ENCODE measurements around the gene AK5. TPM values are rescaled to one million over a fixed set of nuclear protein-coding genes. Genes with fewer than 3 reads are reported as not detected.
A peak's percentile ranks its signal among the peaks of the same experiment; 100 is the strongest.

Gene AK5
- total RNA-seq, 1 experiment from 2014 or later, result 3.0 TPM

DNA sequence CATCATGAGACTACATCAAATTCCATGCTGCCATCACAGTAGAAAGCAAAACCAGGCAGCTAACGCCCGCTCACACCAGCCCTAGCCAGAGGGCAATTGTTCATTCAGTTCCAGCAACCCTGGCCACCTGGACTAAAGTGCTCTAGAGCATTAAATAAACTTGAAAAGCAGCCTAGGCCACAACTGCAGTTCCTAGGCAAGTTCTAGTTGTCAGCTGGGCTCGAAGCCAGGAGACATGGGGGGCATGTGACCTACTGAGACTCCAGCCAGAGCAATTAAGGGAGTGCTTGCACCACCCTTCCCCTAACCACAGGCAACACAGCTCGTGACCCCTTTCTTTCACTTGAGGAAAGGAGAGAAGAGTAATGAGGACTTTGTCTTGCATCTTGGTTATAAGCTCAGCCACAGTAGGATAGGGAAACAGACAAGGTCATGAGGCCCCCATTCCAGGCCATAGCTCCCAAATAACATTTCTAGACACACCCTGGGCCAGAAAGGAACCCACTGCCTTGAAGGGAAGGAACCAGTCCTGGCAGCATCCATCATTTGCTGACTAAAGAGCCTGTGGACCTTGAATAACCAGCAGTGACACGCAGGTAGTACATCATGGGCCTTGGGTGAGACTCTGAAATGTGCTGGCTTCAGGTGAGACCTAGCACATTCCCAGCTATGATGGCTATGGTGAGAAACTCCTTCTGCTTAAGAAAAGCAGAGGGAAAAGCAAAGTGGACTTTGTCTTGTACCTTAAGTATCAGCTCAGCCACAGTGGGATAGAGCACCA lies 323.6 kb downstream of the AK5 start:
- H3K4me3 ChIP-seq (ENCODE audit: low read depth in 2 of 2, low read length in 2 of 2), result no peak overlapping the region
- BruUV-seq (replicated peaks), result no TSS peak
- ChIA-PET CTCF (no interaction called here), POLR2A (no interaction called here)
- ATAC-seq, result peak; percentile 26; the same call in 1 of the 2 replicates
- H3K9me3 ChIP-seq (ENCODE audit: control insufficient read depth, insufficient read depth, low read depth, low read length), result peaks cover 15% of the 10 kb centered on the region; the same call in 1 of the 2 replicates
- no peak for TF ChIP-seq POLR2AphosphoS5 (IDR thresholded peaks at IDR 0.05; ENCODE audit: low read depth, low read length)
- no peak for TF ChIP-seq SIN3A (IDR thresholded peaks at IDR 0.05; ENCODE audit: borderline replicate concordance, insufficient read depth, low read depth, low read length)
- TF ChIP-seq TCF7L2 (IDR thresholded peaks at IDR 0.05; ENCODE audit: low read depth, low read length), result no peak
- TF ChIP-seq, protein P1, sequence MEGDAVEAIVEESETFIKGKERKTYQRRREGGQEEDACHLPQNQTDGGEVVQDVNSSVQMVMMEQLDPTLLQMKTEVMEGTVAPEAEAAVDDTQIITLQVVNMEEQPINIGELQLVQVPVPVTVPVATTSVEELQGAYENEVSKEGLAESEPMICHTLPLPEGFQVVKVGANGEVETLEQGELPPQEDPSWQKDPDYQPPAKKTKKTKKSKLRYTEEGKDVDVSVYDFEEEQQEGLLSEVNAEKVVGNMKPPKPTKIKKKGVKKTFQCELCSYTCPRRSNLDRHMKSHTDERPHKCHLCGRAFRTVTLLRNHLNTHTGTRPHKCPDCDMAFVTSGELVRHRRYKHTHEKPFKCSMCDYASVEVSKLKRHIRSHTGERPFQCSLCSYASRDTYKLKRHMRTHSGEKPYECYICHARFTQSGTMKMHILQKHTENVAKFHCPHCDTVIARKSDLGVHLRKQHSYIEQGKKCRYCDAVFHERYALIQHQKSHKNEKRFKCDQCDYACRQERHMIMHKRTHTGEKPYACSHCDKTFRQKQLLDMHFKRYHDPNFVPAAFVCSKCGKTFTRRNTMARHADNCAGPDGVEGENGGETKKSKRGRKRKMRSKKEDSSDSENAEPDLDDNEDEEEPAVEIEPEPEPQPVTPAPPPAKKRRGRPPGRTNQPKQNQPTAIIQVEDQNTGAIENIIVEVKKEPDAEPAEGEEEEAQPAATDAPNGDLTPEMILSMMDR (IDR thresholded peaks at IDR 0.05), result no peak
- TF ChIP-seq, protein P2, sequence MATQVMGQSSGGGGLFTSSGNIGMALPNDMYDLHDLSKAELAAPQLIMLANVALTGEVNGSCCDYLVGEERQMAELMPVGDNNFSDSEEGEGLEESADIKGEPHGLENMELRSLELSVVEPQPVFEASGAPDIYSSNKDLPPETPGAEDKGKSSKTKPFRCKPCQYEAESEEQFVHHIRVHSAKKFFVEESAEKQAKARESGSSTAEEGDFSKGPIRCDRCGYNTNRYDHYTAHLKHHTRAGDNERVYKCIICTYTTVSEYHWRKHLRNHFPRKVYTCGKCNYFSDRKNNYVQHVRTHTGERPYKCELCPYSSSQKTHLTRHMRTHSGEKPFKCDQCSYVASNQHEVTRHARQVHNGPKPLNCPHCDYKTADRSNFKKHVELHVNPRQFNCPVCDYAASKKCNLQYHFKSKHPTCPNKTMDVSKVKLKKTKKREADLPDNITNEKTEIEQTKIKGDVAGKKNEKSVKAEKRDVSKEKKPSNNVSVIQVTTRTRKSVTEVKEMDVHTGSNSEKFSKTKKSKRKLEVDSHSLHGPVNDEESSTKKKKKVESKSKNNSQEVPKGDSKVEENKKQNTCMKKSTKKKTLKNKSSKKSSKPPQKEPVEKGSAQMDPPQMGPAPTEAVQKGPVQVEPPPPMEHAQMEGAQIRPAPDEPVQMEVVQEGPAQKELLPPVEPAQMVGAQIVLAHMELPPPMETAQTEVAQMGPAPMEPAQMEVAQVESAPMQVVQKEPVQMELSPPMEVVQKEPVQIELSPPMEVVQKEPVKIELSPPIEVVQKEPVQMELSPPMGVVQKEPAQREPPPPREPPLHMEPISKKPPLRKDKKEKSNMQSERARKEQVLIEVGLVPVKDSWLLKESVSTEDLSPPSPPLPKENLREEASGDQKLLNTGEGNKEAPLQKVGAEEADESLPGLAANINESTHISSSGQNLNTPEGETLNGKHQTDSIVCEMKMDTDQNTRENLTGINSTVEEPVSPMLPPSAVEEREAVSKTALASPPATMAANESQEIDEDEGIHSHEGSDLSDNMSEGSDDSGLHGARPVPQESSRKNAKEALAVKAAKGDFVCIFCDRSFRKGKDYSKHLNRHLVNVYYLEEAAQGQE (IDR thresholded peaks at IDR 0.05; ENCODE audit: insufficient read depth in 1 of 2, low read depth in 2 of 2, low read length in 1 of 2), result no peak
- intact Hi-C loops (cut with micrococcal nuclease; ENCODE audit: unreplicated experiment), result no loop called here
- in situ Hi-C loops (cut with HindIII; ENCODE audit: low pct_unique_long_range_greater_than_20kb, low sequenced_read_pairs), result no loop called here
- H3K27ac ChIP-seq (ENCODE audit: low read length), result no peak overlapping the region
- H3K27me3 ChIP-seq (ENCODE audit: control insufficient read depth, insufficient read depth, low read length), result no peaks in the 10 kb centered on the region
- no peaks in the 10 kb centered on the region for H3K36me3 ChIP-seq (ENCODE audit: control insufficient read depth, insufficient read depth, low read length)
- H3K4me1 ChIP-seq (ENCODE audit: control insufficient read depth, insufficient read depth, low read length), result no peaks in the 10 kb centered on the region
- no peak for DNase-seq (ENCODE audit: low read depth, low spot score)

DNA sequence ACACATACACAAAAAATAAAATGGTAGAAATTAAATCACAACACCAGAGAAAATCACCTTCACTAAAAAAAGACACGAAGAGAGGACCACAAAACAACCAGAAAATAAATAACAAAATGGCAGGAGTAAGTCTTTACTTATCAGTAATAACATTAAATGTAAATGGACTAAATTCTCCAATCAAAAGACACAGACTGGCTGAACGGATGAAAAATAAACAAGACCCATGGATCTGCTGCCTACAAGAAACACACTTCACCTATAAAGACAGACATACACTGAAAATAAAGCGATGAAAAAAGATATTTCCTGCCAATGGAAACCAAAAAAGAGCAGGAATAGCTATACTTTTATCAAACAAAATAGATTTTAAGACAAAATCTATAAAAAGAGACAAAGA lies 327.1 kb downstream of the AK5 start:
- intact Hi-C loops (cut with micrococcal nuclease; ENCODE audit: unreplicated experiment), result no loop called here
- H3K9me3 ChIP-seq (ENCODE audit: control insufficient read depth, insufficient read depth, low read depth, low read length), result peaks cover 15% of the 10 kb centered on the region; the same call in 1 of the 2 replicates
- ATAC-seq (no peak), DNase-seq (ENCODE audit: low read depth, low spot score) (no peak)
- BruUV-seq (replicated peaks), result no TSS peak
- TF ChIP-seq, protein P1 (IDR thresholded peaks at IDR 0.05), result no peak
- no peak for TF ChIP-seq POLR2AphosphoS5 (IDR thresholded peaks at IDR 0.05; ENCODE audit: low read depth, low read length)
- TF ChIP-seq, protein P2 (IDR thresholded peaks at IDR 0.05; ENCODE audit: insufficient read depth in 1 of 2, low read depth in 2 of 2, low read length in 1 of 2), result no peak
- TF ChIP-seq TCF7L2 (IDR thresholded peaks at IDR 0.05; ENCODE audit: low read depth, low read length), result no peak
- TF ChIP-seq SIN3A (IDR thresholded peaks at IDR 0.05; ENCODE audit: borderline replicate concordance, insufficient read depth, low read depth, low read length), result no peak
- H3K4me1 ChIP-seq (ENCODE audit: control insufficient read depth, insufficient read depth, low read length), result no peaks in the 10 kb centered on the region
- in situ Hi-C loops (cut with HindIII; ENCODE audit: low pct_unique_long_range_greater_than_20kb, low sequenced_read_pairs), result no loop called here
- POLR2A ChIA-PET, result no interaction called here
- no peak overlapping the region for H3K4me3 ChIP-seq (ENCODE audit: low read depth in 2 of 2, low read length in 2 of 2)
- CTCF ChIA-PET, result no interaction called here
- no peaks in the 10 kb centered on the region for H3K27me3 ChIP-seq (ENCODE audit: control insufficient read depth, insufficient read depth, low read length)
- no peak overlapping the region for H3K27ac ChIP-seq (ENCODE audit: low read length)
- H3K36me3 ChIP-seq (ENCODE audit: control insufficient read depth, insufficient read depth, low read length), result no peaks in the 10 kb centered on the region
